Activated T-helper 1 cell treated with anti-CD3 and anti-CD28 coated beads, Interleukin-2, amount 50 U/mL, for 16 hours (primary cell): ENCODE data around the gene ZBTB20.

Experiments used
- DNase-seq, 2 donors: peaks; one replicate each; pipeline ENCODE4 v3.0.0-alpha.2; 2020; ENCODE audit warnings: low read depth in 1 of 2, low spot score in 1 of 2

ZBTB20 gene

GRCh38 chr3:114418724-114419543, 728.2 kb downstream of the ZBTB20 start:
- DNase-seq: no peak

- DNase-seq: no peak
Observed at GRCh38 chr3:114418107-114418506, 729.0 kb downstream of the ZBTB20 start.

DNA sequence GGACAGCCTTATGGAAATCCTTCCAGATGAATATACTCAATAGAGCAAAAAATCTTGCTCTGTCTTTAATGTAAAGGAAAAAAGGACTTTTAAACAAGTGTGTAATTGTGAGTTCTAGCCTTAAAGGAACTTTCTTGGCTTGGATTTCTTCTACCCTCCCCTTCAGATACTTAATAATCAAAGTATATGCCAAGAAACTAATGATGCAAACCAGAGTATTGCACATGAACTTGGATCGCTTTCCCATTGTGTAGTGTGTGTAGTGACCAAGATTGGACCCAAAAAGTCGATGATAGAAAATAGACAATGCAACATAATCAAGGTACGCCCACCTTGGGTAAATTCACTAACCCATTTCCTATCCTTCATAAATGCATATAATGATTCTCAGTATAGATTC, 729.4 kb downstream of the ZBTB20 start:
- DNase-seq: no peak

GRCh38 chr3:114417265-114417664, 729.8 kb downstream of the ZBTB20 start:
- DNase-seq: no peak

GRCh38 chr3:114411811-114412803, 735.0 kb downstream of the ZBTB20 start:
- DNase-seq: no peak

GRCh38 chr3:114411190-114411668, 735.9 kb downstream of the ZBTB20 start:
- DNase-seq: no peak

GRCh38 chr3:114408736-114409670, 738.1 kb downstream of the ZBTB20 start:
- no peak for DNase-seq

DNA sequence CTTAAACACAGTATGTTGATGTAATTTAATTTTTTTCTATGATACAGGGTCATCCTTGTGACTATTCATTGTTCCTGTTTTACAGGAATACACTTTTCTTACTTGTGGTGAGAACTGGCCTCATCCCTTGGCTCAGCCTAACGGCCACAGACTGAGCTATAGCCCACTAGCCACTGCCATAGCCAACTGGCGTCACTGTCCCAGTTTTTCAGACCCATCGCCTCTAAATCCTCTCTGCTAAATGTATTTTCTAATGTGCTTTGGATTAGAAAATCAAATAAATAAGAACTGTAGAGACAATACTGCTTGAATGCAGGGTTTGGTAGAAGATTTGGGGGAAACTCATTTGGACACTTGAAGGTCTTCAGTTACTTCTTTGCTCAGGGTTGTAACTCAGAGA, 740.2 kb downstream of the ZBTB20 start:
- DNase-seq: no peak

- no peak for DNase-seq
Observed at GRCh38 chr3:114406286-114406685, 740.8 kb downstream of the ZBTB20 start.

GRCh38 chr3:114405202-114405990, 741.7 kb downstream of the ZBTB20 start:
- no peak for DNase-seq

DNA sequence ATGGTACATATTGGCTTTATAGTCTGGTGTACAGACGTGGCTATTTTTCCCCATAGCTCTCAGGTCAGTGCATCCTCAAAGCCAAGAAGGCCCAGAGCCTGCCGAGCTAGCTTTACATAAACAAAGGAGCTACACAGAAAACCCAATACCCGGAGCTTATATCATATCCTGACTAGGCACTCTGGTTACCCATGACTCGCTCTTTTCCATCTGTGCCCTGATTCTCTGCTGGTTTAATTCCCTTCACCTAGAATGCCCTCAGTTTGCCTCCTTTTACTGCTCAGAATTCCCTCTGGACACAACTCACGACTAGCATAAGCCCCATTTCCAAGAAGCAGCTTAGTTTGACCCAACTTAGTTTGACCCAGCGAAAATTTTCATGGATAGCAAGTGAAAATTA, 742.5 kb downstream of the ZBTB20 start:
- DNase-seq: no peak

GRCh38 chr3:114402838-114403237, 744.2 kb downstream of the ZBTB20 start:
- DNase-seq: no peak

DNA sequence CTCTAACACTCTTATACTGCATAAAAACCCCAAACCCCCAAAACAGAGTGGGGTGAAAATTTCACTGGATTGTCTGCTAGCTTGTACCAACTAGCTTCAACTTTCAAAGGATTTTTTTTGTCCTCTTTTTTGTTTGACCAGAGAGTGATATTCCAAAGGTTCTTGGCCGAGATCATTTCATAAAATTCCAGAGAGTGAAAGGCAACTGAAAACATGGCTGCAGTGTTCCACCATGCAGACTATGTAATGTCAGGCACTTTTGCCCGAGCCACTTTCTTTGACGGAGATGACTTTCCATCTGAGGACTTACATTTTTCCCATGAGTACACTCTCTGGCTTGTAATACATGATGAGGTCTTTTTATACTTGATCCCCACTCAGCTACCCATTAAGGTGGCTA, 745.7 kb downstream of the ZBTB20 start:
- DNase-seq: no peak

- no peak for DNase-seq
Observed at GRCh38 chr3:114400371-114400770, 746.7 kb downstream of the ZBTB20 start.

GRCh38 chr3:114394551-114394950, 752.5 kb downstream of the ZBTB20 start:
- no peak for DNase-seq

DNA sequence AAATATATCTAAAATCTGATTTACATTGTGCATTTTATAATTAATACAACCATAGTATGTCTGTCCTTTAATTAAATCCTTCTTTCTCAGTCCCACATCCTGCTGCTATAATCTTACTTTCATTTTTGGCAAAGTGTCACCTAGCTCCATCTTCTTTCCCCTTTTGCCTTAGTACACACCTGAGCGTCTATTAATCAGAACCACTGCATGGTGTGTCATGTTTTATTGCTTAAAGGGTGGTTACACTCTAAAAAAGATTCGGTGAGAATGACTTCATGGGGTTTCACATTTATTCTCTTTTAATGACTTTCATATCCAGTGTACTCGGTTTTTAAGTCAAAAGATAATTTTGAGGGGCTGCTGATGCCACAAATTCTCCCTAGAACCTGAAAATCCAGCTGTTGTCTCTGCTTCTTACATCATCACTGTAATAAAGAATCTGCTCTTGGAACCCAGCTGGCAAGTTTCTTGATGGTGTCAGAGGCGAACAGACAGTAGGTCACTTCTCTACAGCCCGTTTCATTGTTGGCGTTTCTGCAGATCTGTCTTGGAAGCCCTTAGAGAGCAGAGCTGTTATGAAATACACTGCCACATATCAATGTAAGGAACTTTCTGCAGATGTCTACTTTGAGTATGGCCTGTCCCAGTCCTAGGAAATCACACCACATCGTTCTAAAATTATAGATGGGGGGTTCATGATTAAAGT, 753.6 kb downstream of the ZBTB20 start:
- no peak for DNase-seq

DNA sequence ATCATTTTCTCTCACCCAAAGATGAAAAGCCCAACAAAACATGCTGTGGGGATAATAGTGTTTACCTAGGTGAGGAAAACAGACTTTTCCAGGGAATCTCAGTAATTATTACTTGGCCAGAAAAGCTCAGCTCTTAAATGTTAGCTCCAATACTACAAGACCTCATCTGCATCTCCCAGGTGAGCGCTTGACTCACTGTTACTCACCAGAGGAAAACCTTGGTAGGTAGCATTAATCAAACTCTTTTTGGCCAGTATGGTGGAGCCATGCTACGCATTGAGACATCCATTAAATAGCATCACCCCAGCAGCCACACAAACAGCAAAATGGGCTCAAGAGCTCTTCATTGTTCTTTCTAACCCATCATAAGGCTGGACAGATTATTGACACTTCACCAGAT, 754.3 kb downstream of the ZBTB20 start:
- no peak for DNase-seq

DNA sequence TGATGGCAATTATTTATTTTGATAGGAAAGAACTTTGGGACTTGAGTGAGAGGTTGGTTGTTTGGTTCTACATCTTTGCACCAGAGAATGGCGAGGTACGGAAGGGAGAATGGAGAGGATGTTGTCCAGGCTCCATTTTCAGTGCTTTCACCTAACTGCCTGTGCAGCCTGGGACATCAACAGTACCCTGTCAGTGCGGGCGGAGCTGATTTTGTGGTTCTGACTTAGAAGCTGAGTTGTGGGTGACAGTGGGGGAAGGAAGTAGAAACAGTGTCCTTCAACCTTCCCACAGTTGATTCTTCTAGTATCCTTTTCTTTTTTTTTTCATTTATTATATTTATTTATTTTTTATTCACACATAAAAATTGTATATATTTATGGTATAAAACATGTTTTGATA, 757.9 kb downstream of the ZBTB20 start:
- DNase-seq: no peak

- no peak for DNase-seq
Observed at GRCh38 chr3:114384558-114384903, 762.6 kb downstream of the ZBTB20 start.
